ENCODE measurements around the gene COL1A2.

Gene COL1A2

GRCh38 chr7:94394437-94395140 lies at the start of gene COL1A2:
TSS of gene COL1A2 (plus strand) at chr7:94394895. CDS start at chr7:94395032, 137 bp downstream.
- no peak for DNase-seq

GRCh38 chr7:94345907-94346306 lies 48.8 kb upstream of the COL1A2 start:
- DNase-seq, result no peak

- DNase-seq, result no peak
These were observed 46.6 kb upstream of the COL1A2 start for GRCh38 chr7:94348142-94348541.

GRCh38 chr7:94350734-94351133 lies 44.0 kb upstream of the COL1A2 start:
- DNase-seq, result no peak

GRCh38 chr7:94351703-94352102 lies 43.0 kb upstream of the COL1A2 start:
- DNase-seq, result no peak

- no peak for DNase-seq
These were observed 41.8 kb upstream of the COL1A2 start for GRCh38 chr7:94352887-94353286.

GRCh38 chr7:94354953-94355352 lies 39.7 kb upstream of the COL1A2 start:
- no peak for DNase-seq

GRCh38 chr7:94355454-94355853 lies 39.2 kb upstream of the COL1A2 start:
- no peak for DNase-seq

GRCh38 chr7:94357076-94357475 lies 37.6 kb upstream of the COL1A2 start:
- no peak for DNase-seq

- no peak for DNase-seq
These were observed 33.8 kb upstream of the COL1A2 start for GRCh38 chr7:94360926-94361325.

- DNase-seq, result no peak
These were observed 32.4 kb upstream of the COL1A2 start for GRCh38 chr7:94362276-94362675.

GRCh38 chr7:94364816-94365215 lies 29.9 kb upstream of the COL1A2 start:
- no peak for DNase-seq

GRCh38 chr7:94366163-94366562 lies 28.5 kb upstream of the COL1A2 start:
- DNase-seq, result no peak

- no peak for DNase-seq
These were observed 27.9 kb upstream of the COL1A2 start for GRCh38 chr7:94366832-94367231.

GRCh38 chr7:94367949-94368348 lies 26.7 kb upstream of the COL1A2 start:
- DNase-seq, result no peak

- DNase-seq, result no peak
These were observed 26.3 kb upstream of the COL1A2 start for GRCh38 chr7:94368371-94368791.

- DNase-seq, result no peak
These were observed 20.5 kb upstream of the COL1A2 start for GRCh38 chr7:94374231-94374630.

- DNase-seq, result no peak
These were observed 19.8 kb upstream of the COL1A2 start for GRCh38 chr7:94374721-94375566.

GRCh38 chr7:94375691-94376090 lies 19.0 kb upstream of the COL1A2 start:
- DNase-seq, result no peak

GRCh38 chr7:94376281-94376680 lies 18.4 kb upstream of the COL1A2 start:
- DNase-seq, result no peak

GRCh38 chr7:94378356-94378755 lies 16.3 kb upstream of the COL1A2 start:
- DNase-seq, result no peak

GRCh38 chr7:94380264-94380663 lies 14.4 kb upstream of the COL1A2 start:
- DNase-seq, result no peak

- DNase-seq, result no peak
These were observed 12.6 kb upstream of the COL1A2 start for GRCh38 chr7:94382132-94382531.

GRCh38 chr7:94382746-94383145 lies 11.9 kb upstream of the COL1A2 start:
- no peak for DNase-seq
